ENCODE results near the gene RPUSD4. TPM values are rescaled to one million over a fixed set of nuclear protein-coding genes. Genes with fewer than 3 reads are reported as not detected.

RPUSD4 gene
- total and polyA plus RNA-seq, 5 experiments from 2014 or later, result 18.1 to 47.9 (median 21.7) TPM

GRCh38 chr11:126186708-126187529 is 24.5 kb downstream of the RPUSD4 start:
- ATAC-seq (no peak), DNase-seq (no peak)
- Mint-ChIP-seq H3K36me3 (peaks cover 0 to 23% (median 1%) of the 10 kb centered on the region in 3 donors), H3K4me1 (peaks cover 4 to 19% (median 5%) of the 10 kb centered on the region in 4 donors), H3K9me3 (no peaks in the 10 kb centered on the region), H3K4me3 (no peak overlapping the region), H3K27me3 (no peaks in the 10 kb centered on the region), H3K27ac (peak overlapping the region in 1 of 10 donors; percentile 69)
- POLR2A ChIA-PET, result no interaction called here

GRCh38 chr11:126186025-126186698 is 25.3 kb downstream of the RPUSD4 start:
- H3K4me1 Mint-ChIP-seq, result peaks cover 4 to 22% (median 5%) of the 10 kb centered on the region in 4 donors
- no peak overlapping the region for H3K4me3 Mint-ChIP-seq
- ATAC-seq (no peak), DNase-seq (no peak)
- POLR2A ChIA-PET, result no interaction called here
- no peaks in the 10 kb centered on the region for H3K27me3 Mint-ChIP-seq
- peak overlapping the region in 1 of 10 donors; percentile 79 for H3K27ac Mint-ChIP-seq
- peaks cover 0 to 18% (median 0%) of the 10 kb centered on the region in 3 donors for H3K36me3 Mint-ChIP-seq
- no peaks in the 10 kb centered on the region for H3K9me3 Mint-ChIP-seq

- no peak for DNase-seq
- POLR2A ChIA-PET, result no interaction called here
- no peak for ATAC-seq
- Mint-ChIP-seq H3K36me3 (peaks cover 0 to 13% (median 4%) of the 10 kb centered on the region in 3 donors), H3K9me3 (peaks cover 0 to 4% (median 0%) of the 10 kb centered on the region in 9 donors), H3K4me3 (no peak overlapping the region), H3K27ac (peak overlapping the region in 1 of 10 donors; percentile 79), H3K27me3 (no peaks in the 10 kb centered on the region), H3K4me1 (peaks cover 3 to 22% (median 5%) of the 10 kb centered on the region in 4 donors)
Observed at GRCh38 chr11:126185259-126186024, 26.0 kb downstream of the RPUSD4 start.

- ATAC-seq (no peak), DNase-seq (no peak)
- peaks cover 0 to 7% (median 3%) of the 10 kb centered on the region in 3 donors for H3K36me3 Mint-ChIP-seq
- H3K9me3 Mint-ChIP-seq, result peaks cover 0 to 8% (median 0%) of the 10 kb centered on the region in 9 donors
- POLR2A ChIA-PET, result no interaction called here
- H3K27me3 Mint-ChIP-seq, result no peaks in the 10 kb centered on the region
- peaks cover 0 to 15% (median 2%) of the 10 kb centered on the region in 4 donors for H3K4me1 Mint-ChIP-seq
- peak overlapping the region in 1 of 10 donors; percentile 35 for H3K4me3 Mint-ChIP-seq
- H3K27ac Mint-ChIP-seq, result peak overlapping the region in 3 of 10 donors; percentile 6 to 54 (median 52)
Observed at GRCh38 chr11:126182787-126183445, 28.5 kb downstream of the RPUSD4 start.

DNA sequence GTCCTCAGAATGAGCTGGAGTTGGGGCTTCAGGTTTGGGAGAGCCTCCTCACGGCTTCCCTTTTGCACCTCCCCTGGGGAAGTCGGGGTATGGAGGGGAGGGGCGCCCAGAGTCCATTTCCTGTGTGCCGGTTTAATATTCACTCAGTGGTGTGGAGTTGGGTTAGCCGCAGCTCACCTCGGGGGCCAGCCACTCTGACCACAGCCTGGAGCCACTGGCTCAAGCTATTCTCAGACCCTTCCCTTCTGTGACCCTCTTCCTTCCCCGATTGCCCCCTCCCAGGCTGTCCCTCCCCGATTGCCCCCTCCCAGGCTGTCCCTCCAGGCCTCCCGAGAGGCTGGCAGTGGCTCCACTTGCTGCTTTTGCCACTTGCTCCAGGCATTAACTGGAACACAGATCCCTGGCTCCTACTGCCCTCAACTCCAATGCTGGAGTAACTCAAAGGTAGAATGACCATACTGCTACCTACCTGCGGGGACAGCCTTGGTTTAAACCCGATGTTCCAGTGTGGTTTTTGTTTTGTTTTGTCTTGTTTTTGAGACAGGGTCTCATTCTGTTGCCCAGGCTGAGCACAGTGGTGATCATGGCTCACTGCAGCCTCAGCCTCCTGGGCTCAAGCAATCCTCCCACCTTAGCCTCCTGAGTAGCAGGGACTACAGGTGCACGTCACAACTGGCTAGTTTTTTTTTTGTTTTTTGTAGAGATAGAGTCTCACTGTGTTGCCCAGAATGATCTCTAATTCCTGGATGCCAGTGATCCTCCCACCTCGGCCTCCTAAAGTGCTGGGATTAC is 29.3 kb downstream of the RPUSD4 start:
- POLR2A ChIA-PET, result no interaction called here
- Mint-ChIP-seq H3K27me3 (no peaks in the 10 kb centered on the region), H3K36me3 (peaks cover 0 to 7% (median 1%) of the 10 kb centered on the region in 3 donors), H3K4me1 (peaks cover 0 to 15% (median 2%) of the 10 kb centered on the region in 4 donors), H3K4me3 (no peak overlapping the region), H3K9me3 (peaks cover 0 to 8% (median 0%) of the 10 kb centered on the region in 9 donors), H3K27ac (peak overlapping the region in 1 of 10 donors; percentile 52)
- ATAC-seq (no peak), DNase-seq (no peak)

DNA sequence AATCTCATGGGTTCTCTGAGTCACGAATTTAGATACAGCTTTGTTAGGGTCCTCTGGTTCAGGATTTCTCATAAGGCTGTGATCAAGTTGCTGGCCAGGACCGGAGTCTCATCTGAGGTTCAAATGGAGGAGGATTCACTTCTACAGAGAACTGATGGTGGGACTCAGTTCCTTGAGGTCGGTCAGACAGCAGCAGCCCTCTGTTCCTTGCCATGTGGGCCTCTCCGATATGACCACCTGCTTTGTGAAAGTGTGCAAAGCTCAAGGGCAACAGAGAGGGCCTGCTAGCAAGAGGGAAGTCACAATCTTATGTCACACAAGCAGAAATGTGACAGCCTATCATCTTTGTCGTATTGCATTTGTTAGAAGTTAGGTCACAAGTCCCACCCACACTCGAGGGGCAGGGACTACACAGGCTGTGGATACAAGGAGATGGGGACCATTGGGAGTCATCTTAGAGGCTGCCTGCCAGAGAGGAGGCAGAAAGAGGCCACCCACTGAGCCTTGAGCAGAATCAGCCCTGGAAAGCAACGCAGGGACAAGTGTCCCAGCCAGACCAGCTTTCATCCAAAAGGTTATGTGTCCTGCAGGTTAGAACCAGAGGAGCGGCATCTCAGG is 34.5 kb downstream of the RPUSD4 start:
- peaks cover 0 to 7% (median 0%) of the 10 kb centered on the region in 3 donors for H3K36me3 Mint-ChIP-seq
- DNase-seq (no peak), ATAC-seq (no peak)
- H3K27me3 Mint-ChIP-seq, result peaks cover 0 to 12% (median 5%) of the 10 kb centered on the region in 5 donors
- no peak overlapping the region for H3K4me3 Mint-ChIP-seq
- H3K9me3 Mint-ChIP-seq, result peaks cover 0 to 8% (median 0%) of the 10 kb centered on the region in 9 donors
- H3K27ac Mint-ChIP-seq, result no peak overlapping the region
- POLR2A ChIA-PET, result no interaction called here
- H3K4me1 Mint-ChIP-seq, result peaks cover 0 to 4% (median under 1%) of the 10 kb centered on the region in 4 donors

DNA sequence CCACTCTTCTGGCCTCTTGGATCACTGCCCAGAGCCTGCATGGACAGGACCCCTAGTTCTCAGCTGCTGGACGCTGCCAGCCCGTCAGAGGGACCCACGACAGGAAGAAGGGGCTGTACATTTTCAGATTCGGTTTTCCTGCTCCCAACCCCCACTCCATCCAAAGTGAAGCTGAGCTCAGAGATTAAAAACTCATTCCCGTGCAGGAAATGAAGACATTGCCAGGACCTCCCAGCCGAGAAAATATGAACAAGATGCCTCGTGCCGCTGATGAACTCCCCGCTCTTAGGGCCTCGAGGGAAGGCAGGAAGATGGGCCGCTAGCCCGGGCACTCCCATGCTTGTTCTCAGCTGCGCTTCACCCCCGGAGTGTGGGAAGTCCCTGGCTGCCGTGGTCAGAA is 36.1 kb downstream of the RPUSD4 start:
- H3K27ac Mint-ChIP-seq, result no peak overlapping the region
- POLR2A ChIA-PET, result no interaction called here
- H3K4me3 Mint-ChIP-seq, result no peak overlapping the region
- no peak for ATAC-seq
- no peak for DNase-seq
- H3K9me3 Mint-ChIP-seq, result peaks cover 0 to 5% (median 0%) of the 10 kb centered on the region in 9 donors
- peaks cover 0 to 3% (median 0%) of the 10 kb centered on the region in 3 donors for H3K36me3 Mint-ChIP-seq
- H3K27me3 Mint-ChIP-seq, result peaks cover 0 to 25% (median 8%) of the 10 kb centered on the region in 5 donors
- peaks cover 0 to 3% (median 0%) of the 10 kb centered on the region in 4 donors for H3K4me1 Mint-ChIP-seq

DNA sequence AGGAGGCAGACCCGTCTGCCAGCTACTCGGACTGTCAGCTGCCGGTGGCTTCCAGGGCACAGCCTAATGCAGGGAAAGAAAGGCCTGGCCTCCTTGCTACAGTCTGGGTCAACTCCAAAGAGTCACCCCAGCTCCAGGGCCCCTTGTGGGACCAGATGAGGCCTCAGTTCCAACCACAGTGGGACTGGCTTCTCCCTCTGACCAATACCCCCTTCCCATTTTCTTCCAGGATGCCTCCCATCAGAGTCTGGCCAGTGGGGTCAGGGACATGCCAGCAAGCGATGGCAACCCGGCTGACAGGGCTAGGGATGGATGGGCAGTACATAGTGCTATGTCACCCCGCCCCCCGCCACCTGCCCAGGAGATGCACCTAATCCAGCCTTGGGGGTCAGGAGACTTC is 36.6 kb downstream of the RPUSD4 start:
- DNase-seq (peak in 1 of 10 donors; percentile 27), ATAC-seq (no peak)
- Mint-ChIP-seq H3K36me3 (no peaks in the 10 kb centered on the region), H3K4me1 (peaks cover 0 to 3% (median 0%) of the 10 kb centered on the region in 4 donors), H3K27ac (no peak overlapping the region), H3K9me3 (no peaks in the 10 kb centered on the region), H3K4me3 (no peak overlapping the region), H3K27me3 (peaks cover 0 to 25% (median 8%) of the 10 kb centered on the region in 5 donors)
- POLR2A ChIA-PET, result no interaction called here

GRCh38 chr11:126173257-126173656 is 38.2 kb downstream of the RPUSD4 start:
- DNase-seq (peak in 1 of 10 donors; percentile 26), ATAC-seq (no peak)
- Mint-ChIP-seq H3K27me3 (peaks cover 0 to 25% (median 9%) of the 10 kb centered on the region in 5 donors), H3K27ac (peak overlapping the region in 2 of 10 donors; percentile 53 to 73), H3K9me3 (no peaks in the 10 kb centered on the region), H3K36me3 (no peaks in the 10 kb centered on the region), H3K4me1 (peaks cover 0 to 3% (median 0%) of the 10 kb centered on the region in 4 donors), H3K4me3 (no peak overlapping the region)
- POLR2A ChIA-PET, result no interaction called here

DNA sequence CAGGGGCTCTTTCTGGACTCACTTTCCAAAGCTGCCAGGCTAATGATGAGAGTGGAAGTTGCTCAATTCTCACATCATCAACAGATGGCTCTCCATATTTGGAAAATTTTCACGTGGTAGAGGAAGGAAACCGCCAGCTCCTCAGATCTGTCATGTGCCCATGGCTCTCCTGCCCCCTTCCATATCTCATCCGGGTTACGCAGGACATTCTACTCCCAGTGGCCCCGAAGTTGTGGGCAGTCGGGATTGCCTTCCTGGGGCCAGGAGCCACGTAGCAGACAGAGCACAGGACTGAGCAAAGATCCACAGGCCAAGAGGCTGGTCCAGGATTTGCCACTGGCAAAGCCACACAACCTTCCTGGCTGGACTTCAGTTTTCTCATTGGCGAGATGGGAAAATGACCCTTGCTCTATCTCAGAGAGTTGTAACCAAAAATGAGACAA is 38.8 kb downstream of the RPUSD4 start:
- Mint-ChIP-seq H3K27me3 (peaks cover 0 to 25% (median 9%) of the 10 kb centered on the region in 5 donors), H3K27ac (no peak overlapping the region), H3K36me3 (no peaks in the 10 kb centered on the region), H3K4me1 (peaks cover 0 to 3% (median 0%) of the 10 kb centered on the region in 4 donors), H3K9me3 (no peaks in the 10 kb centered on the region), H3K4me3 (no peak overlapping the region)
- no peak for ATAC-seq
- DNase-seq, result no peak
- POLR2A ChIA-PET, result no interaction called here

DNA sequence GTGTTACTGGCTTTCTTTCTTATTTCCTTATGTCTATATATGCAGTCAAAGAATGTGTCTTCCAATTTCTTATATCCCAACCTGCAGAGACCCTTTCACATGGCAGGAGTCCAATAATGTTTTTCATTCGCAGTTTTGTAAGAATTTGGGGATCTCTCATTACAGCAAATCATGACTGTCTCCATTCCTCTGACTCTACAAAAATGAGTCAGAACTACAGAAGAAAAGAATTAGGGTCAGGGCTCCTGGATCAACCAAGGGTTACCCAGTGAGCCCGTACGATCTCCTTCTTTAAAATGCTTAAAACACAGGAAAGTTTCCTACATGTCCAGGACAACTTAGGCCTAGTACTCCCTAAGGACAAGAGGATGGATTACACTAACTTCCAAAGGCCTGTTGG is 42.2 kb downstream of the RPUSD4 start:
- no peaks in the 10 kb centered on the region for H3K9me3 Mint-ChIP-seq
- peaks cover 0 to 25% (median 15%) of the 10 kb centered on the region in 5 donors for H3K27me3 Mint-ChIP-seq
- POLR2A ChIA-PET, result no interaction called here
- ATAC-seq (no peak), DNase-seq (no peak)
- no peak overlapping the region for H3K27ac Mint-ChIP-seq
- no peak overlapping the region for H3K4me3 Mint-ChIP-seq
- H3K4me1 Mint-ChIP-seq, result peaks cover 0 to 3% (median 0%) of the 10 kb centered on the region in 4 donors
- H3K36me3 Mint-ChIP-seq, result no peaks in the 10 kb centered on the region
